Gastrocnemius medialis (tissue), 4 donors: ENCODE data around the gene WHRN. TPM values are rescaled to one million over a fixed set of nuclear protein-coding genes. Genes with fewer than 3 reads are reported as not detected.

Experiments
- ATAC-seq, 2 donors: fragments of 150-250 bp; one replicate each; pipeline ENCODE4 v1.9.1; 2016
- DNase-seq, 2 donors: peaks; one replicate each; pipeline ENCODE4 v3.0.0-alpha.2; 2019
- H3K27ac ChIP-seq, 4 donors: fragments of 200-600 bp; sonication (generic); 1 replicate in 1 of 4; 2 replicates in 3 of 4; pipeline ENCODE4 v1.5.1; 2016 to 2018; ENCODE audit warnings: mild to moderate bottlenecking in 2 of 4, moderate library complexity in 1 of 4
- H3K27me3 ChIP-seq, 3 donors: fragments of 200-600 bp; sonication (generic) in 2 of 3; 1 replicate in 1 of 3; 2 replicates in 2 of 3; pipeline versions ENCODE4 v1.5.1 to v1.6.0; 2016 to 2019; ENCODE audit warnings: mild to moderate bottlenecking in 1 of 3, moderate library complexity in 1 of 3
- H3K36me3 ChIP-seq, 2 donors: fragments of 200-600 bp; sonication (generic) in 1 of 2; one replicate each; pipeline ENCODE4 v1.5.1; 2017 to 2018
- H3K4me1 ChIP-seq, 2 donors: fragments of 200-600 bp; sonication (generic) in 1 of 2; one replicate each; pipeline ENCODE4 v1.5.1; 2016 to 2017; ENCODE audit warnings: mild to moderate bottlenecking in 2 of 2
- H3K4me3 ChIP-seq, 4 donors: fragments of 200-600 bp; sonication (generic) in 3 of 4; 1 replicate in 1 of 4; 2 replicates in 3 of 4; pipeline ENCODE4 v1.5.1; 2016 to 2019; ENCODE audit warnings: mild to moderate bottlenecking in 2 of 4
- H3K9me3 ChIP-seq, 3 donors: fragments of 200-600 bp; sonication (generic) in 2 of 3; 1 replicate in 1 of 3; 2 replicates in 2 of 3; pipeline ENCODE4 v1.5.1; 2016 to 2019
- POLR2A ChIP-seq, 2 donors: fragments of 450-650 bp; IDR thresholded peaks; one replicate each; pipeline ENCODE4 v1.6.1; 2017; ENCODE audit warnings: antibody characterized with exemption in 2 of 2, mild to moderate bottlenecking in 2 of 2, moderate library complexity in 2 of 2
- in situ Hi-C, 4 donors: fragments of 200-750 bp; cut with MboI; loops; one replicate each; pipeline versions ENCODE4 v1.15.0 to v1.8.0; 2017; ENCODE audit warnings: low sequenced_read_pairs in 4 of 4
- intact Hi-C: fragments of 100-400 bp; cut with DNase I; formaldehyde crosslinking; loops from one replicate; pipeline ENCODE4 v1.15.1; 2023; ENCODE audit warnings: low total_unique reads
- total RNA-seq, 4 donors: library from RNA; depleted of rRNA; stranded (reverse); fragments of >200 nt; gene quantifications; one replicate each; pipeline versions ENCODE4 v1.1.0 to v1.2.3, GENCODE V29; 2016
- TF ChIP-seq, protein P1 (sequence below), 5 experiments: fragments of 450-650 bp in 3 of 5; fragments of 200-600 bp in 2 of 5; sonication (generic) in 2 of 5; IDR thresholded peaks in 4 of 5; conservative IDR thresholded peaks in 1 of 5; 1 replicate in 4 of 5; 2 replicates in 1 of 5; pipeline ENCODE4 v1.5.1; 2016 to 2019; ENCODE audit warnings: antibody characterized with exemption in 5 of 5, mild to moderate bottlenecking in 3 of 5, moderate library complexity in 3 of 5

The WHRN gene
- total RNA-seq, 4 donors from 2014 or later, result 0.16 to 0.18 TPM; not detected in 2

DNA sequence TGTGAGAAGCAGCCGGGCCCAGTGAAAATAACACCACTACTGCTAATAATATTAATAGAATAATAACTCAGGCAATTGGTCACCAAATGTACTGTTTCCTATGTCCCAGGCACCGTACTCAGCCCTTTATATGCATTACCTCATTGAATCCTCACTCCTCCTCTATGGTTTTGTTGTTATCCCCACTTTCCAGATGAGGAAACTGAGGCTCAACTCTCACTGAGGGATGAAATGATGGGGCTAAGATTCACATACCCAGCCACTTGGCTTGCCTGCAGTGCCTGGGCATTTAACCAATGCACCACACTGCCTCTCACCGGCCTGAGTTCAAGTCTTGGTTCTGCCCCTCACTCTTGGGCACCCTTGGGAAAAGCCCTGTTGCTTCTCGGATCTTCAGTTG, 34.1 kb downstream of the WHRN start:
- intact Hi-C loops (no loop called here), in situ Hi-C loops (no loop called here)
- Histone ChIP-seq H3K27me3 (no peaks in the 10 kb centered on the region), H3K27ac (no peak overlapping the region), H3K9me3 (no peaks in the 10 kb centered on the region), H3K4me3 (no peak overlapping the region), H3K4me1 (no peaks in the 10 kb centered on the region), H3K36me3 (no peaks in the 10 kb centered on the region)
- TF ChIP-seq, protein P1, sequence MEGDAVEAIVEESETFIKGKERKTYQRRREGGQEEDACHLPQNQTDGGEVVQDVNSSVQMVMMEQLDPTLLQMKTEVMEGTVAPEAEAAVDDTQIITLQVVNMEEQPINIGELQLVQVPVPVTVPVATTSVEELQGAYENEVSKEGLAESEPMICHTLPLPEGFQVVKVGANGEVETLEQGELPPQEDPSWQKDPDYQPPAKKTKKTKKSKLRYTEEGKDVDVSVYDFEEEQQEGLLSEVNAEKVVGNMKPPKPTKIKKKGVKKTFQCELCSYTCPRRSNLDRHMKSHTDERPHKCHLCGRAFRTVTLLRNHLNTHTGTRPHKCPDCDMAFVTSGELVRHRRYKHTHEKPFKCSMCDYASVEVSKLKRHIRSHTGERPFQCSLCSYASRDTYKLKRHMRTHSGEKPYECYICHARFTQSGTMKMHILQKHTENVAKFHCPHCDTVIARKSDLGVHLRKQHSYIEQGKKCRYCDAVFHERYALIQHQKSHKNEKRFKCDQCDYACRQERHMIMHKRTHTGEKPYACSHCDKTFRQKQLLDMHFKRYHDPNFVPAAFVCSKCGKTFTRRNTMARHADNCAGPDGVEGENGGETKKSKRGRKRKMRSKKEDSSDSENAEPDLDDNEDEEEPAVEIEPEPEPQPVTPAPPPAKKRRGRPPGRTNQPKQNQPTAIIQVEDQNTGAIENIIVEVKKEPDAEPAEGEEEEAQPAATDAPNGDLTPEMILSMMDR (IDR thresholded peaks at IDR 0.05 in 4 of 5, conservative IDR thresholded peaks at IDR 0.05 in 1 of 5), result no peak
- TF ChIP-seq POLR2A (IDR thresholded peaks at IDR 0.05), result no peak
- DNase-seq, result no peak
- ATAC-seq, result no peak

DNA sequence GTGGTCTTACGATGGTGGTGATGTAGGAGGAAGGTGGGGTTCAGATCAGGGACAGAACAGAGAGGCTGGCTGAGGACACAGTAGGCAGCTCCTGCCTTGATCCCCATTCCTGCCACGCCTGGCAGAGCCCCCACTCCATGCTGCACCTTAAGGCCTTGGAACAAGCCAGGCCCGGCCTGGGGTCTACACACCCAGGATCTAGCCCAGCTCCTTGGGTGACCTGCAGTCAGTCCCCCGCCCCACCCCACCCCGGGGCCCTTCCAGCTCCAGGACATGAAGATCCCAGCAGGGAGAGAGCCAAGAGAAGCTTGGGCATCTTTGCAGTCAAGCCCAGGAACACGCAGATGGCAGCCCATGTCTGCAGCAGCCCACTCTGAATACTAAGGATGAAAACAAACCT, 34.7 kb downstream of the WHRN start:
- in situ Hi-C loops (no loop called here), intact Hi-C loops (no loop called here)
- no peaks in the 10 kb centered on the region for H3K36me3 ChIP-seq
- no peaks in the 10 kb centered on the region for H3K4me1 ChIP-seq
- H3K27ac ChIP-seq, result no peak overlapping the region
- H3K27me3 ChIP-seq, result no peaks in the 10 kb centered on the region
- DNase-seq, result no peak
- TF ChIP-seq, protein P1 (IDR thresholded peaks at IDR 0.05 in 4 of 5, conservative IDR thresholded peaks at IDR 0.05 in 1 of 5), result no peak
- no peak for TF ChIP-seq POLR2A (IDR thresholded peaks at IDR 0.05)
- ATAC-seq, result no peak
- no peaks in the 10 kb centered on the region for H3K9me3 ChIP-seq
- no peak overlapping the region for H3K4me3 ChIP-seq

DNA sequence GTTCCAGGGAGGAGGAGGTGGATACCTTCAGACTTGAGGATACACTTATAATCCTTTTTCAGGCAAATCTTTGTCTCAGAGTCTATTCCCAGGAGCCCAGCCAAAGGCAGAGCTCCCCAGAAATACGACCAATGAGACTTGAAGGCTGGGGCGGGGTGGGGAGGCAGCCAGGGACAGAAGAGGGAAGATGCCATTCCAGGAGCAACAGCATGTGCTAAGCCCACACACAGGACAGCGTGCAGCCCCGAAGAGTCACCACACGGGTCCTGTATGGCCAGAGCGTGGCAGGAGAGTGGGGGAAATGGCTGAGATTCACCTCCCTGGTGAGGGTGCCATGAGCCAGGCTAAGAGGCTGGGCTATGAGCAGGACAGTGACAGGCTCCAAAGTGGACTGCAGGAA, 35.2 kb downstream of the WHRN start:
- H3K27me3 ChIP-seq, result no peaks in the 10 kb centered on the region
- no peak overlapping the region for H3K4me3 ChIP-seq
- no peaks in the 10 kb centered on the region for H3K4me1 ChIP-seq
- no peaks in the 10 kb centered on the region for H3K36me3 ChIP-seq
- TF ChIP-seq, protein P1 (IDR thresholded peaks at IDR 0.05 in 4 of 5, conservative IDR thresholded peaks at IDR 0.05 in 1 of 5), result no peak
- no peak for TF ChIP-seq POLR2A (IDR thresholded peaks at IDR 0.05)
- in situ Hi-C loops (no loop called here), intact Hi-C loops (no loop called here)
- ATAC-seq (no peak), DNase-seq (no peak)
- no peaks in the 10 kb centered on the region for H3K9me3 ChIP-seq
- H3K27ac ChIP-seq, result no peak overlapping the region

DNA sequence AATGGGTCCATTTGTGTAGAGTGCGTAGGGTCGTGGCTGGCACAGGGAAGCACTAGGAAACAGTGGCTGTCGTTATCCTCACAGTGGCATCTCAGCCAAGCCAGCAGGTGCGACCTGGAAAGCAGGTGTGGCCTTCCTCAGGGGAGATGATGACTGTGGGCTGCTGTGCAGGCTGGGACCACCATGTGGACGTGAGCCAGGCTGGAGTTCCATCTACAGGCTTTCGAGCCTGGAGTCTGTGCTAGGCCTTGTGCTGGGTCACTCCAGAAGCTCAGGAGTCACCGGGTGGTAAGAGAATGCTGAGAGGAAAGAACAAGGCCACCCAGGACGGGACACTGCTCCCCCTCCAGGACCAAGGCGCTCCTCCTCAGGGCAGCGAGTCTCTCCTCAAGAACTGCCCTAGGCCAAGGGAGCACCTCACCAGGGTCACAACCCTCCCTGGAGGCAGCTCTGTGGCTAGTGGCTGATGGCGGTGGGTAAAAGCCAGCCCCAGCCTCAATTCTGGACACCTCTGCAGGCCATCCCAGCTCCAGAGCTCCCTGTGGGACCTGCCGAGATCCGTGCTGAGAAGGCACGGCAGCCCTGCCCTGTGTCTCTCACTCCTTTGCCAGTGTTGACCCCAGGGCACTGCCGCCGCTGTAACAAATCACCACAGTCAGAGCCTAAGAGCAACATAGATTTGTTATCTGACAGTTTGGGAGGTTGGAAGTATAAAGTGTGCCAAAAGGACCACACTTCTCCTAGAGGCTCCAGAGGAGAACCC, 36.0 kb downstream of the WHRN start:
- Histone ChIP-seq H3K4me1 (no peaks in the 10 kb centered on the region), H3K9me3 (no peaks in the 10 kb centered on the region), H3K4me3 (no peak overlapping the region), H3K27me3 (no peaks in the 10 kb centered on the region), H3K27ac (no peak overlapping the region), H3K36me3 (no peaks in the 10 kb centered on the region)
- intact Hi-C loops, result no loop called here
- ATAC-seq (no peak), DNase-seq (no peak)
- no peak for TF ChIP-seq POLR2A (IDR thresholded peaks at IDR 0.05)
- in situ Hi-C loops, result no loop called here

DNA sequence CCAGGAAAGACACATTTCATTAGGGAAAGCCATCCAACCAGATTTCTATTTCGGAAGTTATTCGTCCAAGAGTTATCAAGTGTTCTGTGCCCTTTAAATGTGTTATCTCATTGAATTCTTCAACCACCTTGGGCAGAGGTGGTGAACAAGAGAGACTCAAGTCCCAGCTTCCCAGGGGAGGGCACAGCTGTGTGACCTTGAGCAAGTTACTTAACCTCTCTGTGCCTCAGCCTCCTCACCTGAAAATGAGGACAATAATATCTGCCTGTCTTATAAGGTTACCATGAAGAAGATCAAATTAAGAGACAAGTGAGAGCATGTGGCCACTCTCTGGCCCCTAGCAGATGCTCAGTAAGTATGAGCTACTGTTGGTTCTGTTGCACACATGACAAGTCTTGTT, 37.4 kb downstream of the WHRN start:
- no peaks in the 10 kb centered on the region for H3K4me1 ChIP-seq

More for the DNA sequence above, 37.4 kb downstream of the WHRN start:
- no peak overlapping the region for H3K4me3 ChIP-seq
- no peaks in the 10 kb centered on the region for H3K27me3 ChIP-seq
- in situ Hi-C loops, result no loop called here
- no peak for DNase-seq
- TF ChIP-seq, protein P1 (IDR thresholded peaks at IDR 0.05 in 4 of 5, conservative IDR thresholded peaks at IDR 0.05 in 1 of 5), result no peak
- no peak for TF ChIP-seq POLR2A (IDR thresholded peaks at IDR 0.05)
- no peak for ATAC-seq
- intact Hi-C loops, result no loop called here
- no peaks in the 10 kb centered on the region for H3K9me3 ChIP-seq
- H3K27ac ChIP-seq, result no peak overlapping the region
- no peaks in the 10 kb centered on the region for H3K36me3 ChIP-seq
